AG08396 (cell line): ENCODE results near the gene CASTOR1.

ENCODE experiments used
- DNase-seq: peaks from one replicate; pipeline ENCODE4 v3.0.0; 2012; ENCODE audit warnings: low spot score, mixed read lengths

CASTOR1 gene

GRCh38 chr22:30297991-30298701, 8.8 kb upstream of the CASTOR1 start:
- no peak for DNase-seq

- DNase-seq: no peak
These were observed 8.1 kb upstream of the CASTOR1 start for GRCh38 chr22:30297276-30297990.

- DNase-seq: no peak
These were observed 7.5 kb upstream of the CASTOR1 start for GRCh38 chr22:30296833-30297232.

- DNase-seq: no peak
These were observed 7.0 kb upstream of the CASTOR1 start for GRCh38 chr22:30296324-30296723.

- no peak for DNase-seq
These were observed 6.3 kb upstream of the CASTOR1 start for GRCh38 chr22:30295576-30295975.

- no peak for DNase-seq
These were observed 5.5 kb upstream of the CASTOR1 start for GRCh38 chr22:30294830-30295229.

GRCh38 chr22:30294066-30294465, 4.8 kb upstream of the CASTOR1 start:
- no peak for DNase-seq

GRCh38 chr22:30293026-30293425, 3.7 kb upstream of the CASTOR1 start:
- no peak for DNase-seq

- DNase-seq: no peak
These were observed 3.0 kb upstream of the CASTOR1 start for GRCh38 chr22:30292069-30292970.

- DNase-seq: peak; percentile 55
These were observed 2.0 kb upstream of the CASTOR1 start for GRCh38 chr22:30291058-30291892.

- peak; percentile 59 for DNase-seq
These were observed 1.2 kb upstream of the CASTOR1 start for GRCh38 chr22:30290342-30291057.

- DNase-seq: no peak
These were observed 642 bp upstream of the CASTOR1 start for GRCh38 chr22:30289980-30290313.

GRCh38 chr22:30288419-30289140, 725 bp downstream of the CASTOR1 start:
- DNase-seq: no peak

- peak; percentile 93 for DNase-seq
These were observed 1.5 kb downstream of the CASTOR1 start for GRCh38 chr22:30287648-30288418.

GRCh38 chr22:30286813-30287647, 2.3 kb downstream of the CASTOR1 start:
- DNase-seq: peak; percentile 60

GRCh38 chr22:30286331-30286730, 3.0 kb downstream of the CASTOR1 start:
- DNase-seq: no peak

GRCh38 chr22:30285846-30286200, 3.5 kb downstream of the CASTOR1 start:
- no peak for DNase-seq

- no peak for DNase-seq
These were observed 4.0 kb downstream of the CASTOR1 start for GRCh38 chr22:30285176-30285845.
